Measurements from ENCODE around the gene SWT1.

The SWT1 gene, protein sequence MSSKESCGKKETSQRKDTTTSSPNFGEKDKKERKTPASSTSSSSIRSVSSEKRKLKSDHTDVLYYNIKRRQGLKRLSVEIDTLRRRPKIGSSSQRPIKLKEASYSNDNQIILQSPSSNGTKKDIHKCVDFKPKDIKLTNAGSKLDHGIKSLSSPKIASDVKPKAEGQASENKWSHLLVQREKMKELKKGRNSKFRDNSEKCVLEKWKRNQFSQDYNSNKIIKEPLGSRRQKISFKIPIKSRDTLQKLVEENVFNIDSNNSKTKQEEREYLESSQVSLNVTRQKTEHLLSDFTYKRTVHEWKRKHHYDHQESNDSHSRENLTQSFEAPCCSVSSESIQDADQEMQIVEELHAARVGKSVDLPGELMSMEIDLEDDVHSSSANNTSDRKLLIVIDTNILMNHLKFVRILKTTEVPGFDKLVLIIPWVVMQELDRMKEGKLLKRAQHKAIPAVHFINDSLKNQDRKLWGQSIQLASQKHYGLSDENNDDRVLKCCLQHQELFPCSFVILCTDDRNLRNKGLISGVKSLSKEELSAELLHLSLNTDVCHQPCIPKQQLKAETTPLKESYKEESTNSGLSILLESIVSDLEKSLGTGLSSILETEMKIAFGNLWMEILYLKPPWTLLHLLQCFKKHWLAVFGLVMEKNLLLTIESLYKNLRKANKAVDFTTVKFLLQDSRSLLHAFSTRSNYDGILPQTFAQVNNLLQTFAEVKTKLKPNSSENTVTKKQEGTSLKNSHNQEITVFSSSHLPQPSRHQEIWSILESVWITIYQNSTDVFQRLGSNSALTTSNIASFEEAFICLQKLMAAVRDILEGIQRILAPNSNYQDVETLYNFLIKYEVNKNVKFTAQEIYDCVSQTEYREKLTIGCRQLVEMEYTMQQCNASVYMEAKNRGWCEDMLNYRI

DNA sequence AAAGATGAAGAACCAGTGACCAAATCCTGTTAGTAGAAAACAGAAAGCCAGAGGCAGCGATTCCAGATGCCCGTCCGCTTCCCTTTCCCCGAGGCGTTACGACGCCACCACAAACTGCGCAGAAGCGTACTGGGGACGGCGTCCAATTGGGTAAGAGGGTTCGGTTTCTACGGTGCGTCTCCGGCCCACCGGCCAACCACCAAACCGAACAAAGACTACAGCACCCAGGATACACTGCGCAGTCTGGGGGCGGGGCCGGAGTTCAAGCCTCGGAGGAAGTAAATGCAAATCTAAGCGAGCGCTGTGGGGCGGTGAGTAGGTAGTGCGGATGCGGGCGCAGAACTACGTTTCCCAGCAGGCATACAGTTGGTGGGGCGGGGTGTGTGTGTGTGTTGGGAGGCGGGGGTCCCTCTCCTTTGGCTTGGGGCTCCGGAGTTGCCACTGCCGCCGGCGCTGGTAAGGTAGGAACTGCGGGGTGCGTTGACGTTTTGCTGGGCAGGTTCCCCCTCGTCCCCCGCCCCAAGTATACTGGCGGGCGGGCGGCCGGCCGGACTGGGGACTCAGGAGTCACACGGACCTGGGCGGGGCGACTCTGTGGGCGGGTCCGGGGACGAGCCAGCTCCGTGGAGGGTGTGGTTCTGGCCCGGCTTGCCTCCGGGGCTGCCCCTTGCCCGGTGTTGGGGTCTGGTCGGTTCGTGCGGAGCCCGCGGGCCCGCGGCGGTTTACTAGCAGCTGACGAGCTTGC is at the start of gene SWT1, which contains the start of gene TRMT1L:
TSS of gene SWT1 (plus strand) at position 314 of the 745 bp plus-strand sequence. CDS start 3,675 bp downstream, outside the sequence.
TSS of gene TRMT1L (minus strand) at position 100 of the 745 bp plus-strand sequence. CDS start 241 bp downstream, outside the sequence.
- Histone ChIP-seq H3K4me1 (no peaks in the 10 kb centered on the region), H3K27me3 (ENCODE audit: low read depth) (no peaks in the 10 kb centered on the region), H3K36me3 (replicated peaks) (no peaks in the 10 kb centered on the region), H3K9me3 (no peaks in the 10 kb centered on the region), H3K4me3 (peak within 1 kb of the TSS; percentile 88)
- in situ Hi-C loops (cut with MboI; ENCODE audit: low sequenced_read_pairs): no loop called here
- DNase-seq (ENCODE audit: low spot score in 2 of 2): peak; percentile 98 to 99

DNA sequence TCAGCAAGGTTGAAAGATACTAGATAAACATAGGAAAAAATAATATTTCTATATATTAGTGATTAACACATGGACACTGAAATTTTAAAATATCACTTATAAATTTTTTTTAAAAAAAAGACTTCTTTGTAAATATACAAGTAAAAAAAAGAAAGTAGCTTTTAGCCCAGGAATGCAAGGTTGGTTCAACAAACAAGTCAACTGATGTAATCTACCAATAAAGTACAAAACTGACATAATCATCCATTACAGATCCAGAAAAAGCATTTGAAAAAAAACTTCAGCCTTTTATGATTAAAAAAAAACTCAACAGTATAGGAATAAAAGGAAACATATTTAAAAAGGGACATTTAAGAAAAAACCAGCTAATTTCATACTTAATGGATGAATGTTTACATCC is 48.6 kb upstream of the SWT1 start:
- no peaks in the 10 kb centered on the region for H3K4me1 ChIP-seq
- no peak for DNase-seq (ENCODE audit: low spot score in 2 of 2)
- H3K27me3 ChIP-seq (ENCODE audit: low read depth): no peaks in the 10 kb centered on the region
- H3K36me3 ChIP-seq (replicated peaks): no peaks in the 10 kb centered on the region
- in situ Hi-C loops (cut with MboI; ENCODE audit: low sequenced_read_pairs): no loop called here
- H3K9me3 ChIP-seq: no peaks in the 10 kb centered on the region
- no peak overlapping the region for H3K4me3 ChIP-seq

DNA sequence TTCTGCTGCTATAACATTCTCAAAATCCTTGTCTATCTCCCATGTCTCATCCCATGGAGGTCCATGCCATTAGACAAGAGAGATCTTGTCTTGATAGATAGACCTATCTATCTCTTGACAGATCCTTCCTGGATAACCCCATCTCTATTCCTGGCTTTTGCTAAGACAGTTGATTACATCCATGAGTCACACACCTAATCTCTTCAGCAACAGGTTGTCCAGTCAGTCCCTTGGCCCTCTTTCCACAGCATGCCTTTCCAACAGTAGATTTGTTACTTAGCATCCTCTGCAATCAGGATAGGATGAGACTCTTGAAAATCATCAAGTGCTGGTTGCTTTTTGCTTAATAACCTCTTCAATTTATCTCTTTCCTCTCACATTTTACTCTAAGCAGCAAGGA is 46.8 kb upstream of the SWT1 start:
- H3K4me1 ChIP-seq: no peaks in the 10 kb centered on the region
- no peaks in the 10 kb centered on the region for H3K27me3 ChIP-seq (ENCODE audit: low read depth)
- H3K9me3 ChIP-seq: no peaks in the 10 kb centered on the region
- in situ Hi-C loops (cut with MboI; ENCODE audit: low sequenced_read_pairs): no loop called here
- DNase-seq (ENCODE audit: low spot score in 2 of 2): no peak
- H3K36me3 ChIP-seq (replicated peaks): no peaks in the 10 kb centered on the region
- no peak overlapping the region for H3K4me3 ChIP-seq

DNA sequence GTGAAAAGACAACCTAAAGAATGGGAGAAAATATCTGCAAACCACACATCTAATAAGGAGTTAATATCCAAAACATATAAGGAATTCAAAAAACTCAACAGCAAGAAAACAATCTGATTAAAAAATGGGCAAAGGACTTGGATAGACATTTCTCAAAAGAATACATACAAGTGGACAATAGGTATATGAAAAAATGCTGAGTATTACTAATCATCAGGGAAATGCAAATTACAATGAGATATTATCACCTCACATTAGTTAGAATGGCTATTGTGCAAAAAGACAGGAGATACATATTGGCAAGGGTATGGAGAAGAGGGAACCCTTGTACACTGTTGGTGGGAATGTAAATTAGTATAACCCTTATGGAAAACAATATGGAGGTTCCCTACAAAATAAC is 45.1 kb upstream of the SWT1 start:
- Histone ChIP-seq H3K9me3 (no peaks in the 10 kb centered on the region), H3K4me3 (no peak overlapping the region), H3K4me1 (no peaks in the 10 kb centered on the region), H3K27me3 (ENCODE audit: low read depth) (no peaks in the 10 kb centered on the region), H3K36me3 (replicated peaks) (no peaks in the 10 kb centered on the region)
- DNase-seq (ENCODE audit: low spot score in 2 of 2): no peak
- in situ Hi-C loops (cut with MboI; ENCODE audit: low sequenced_read_pairs): no loop called here

DNA sequence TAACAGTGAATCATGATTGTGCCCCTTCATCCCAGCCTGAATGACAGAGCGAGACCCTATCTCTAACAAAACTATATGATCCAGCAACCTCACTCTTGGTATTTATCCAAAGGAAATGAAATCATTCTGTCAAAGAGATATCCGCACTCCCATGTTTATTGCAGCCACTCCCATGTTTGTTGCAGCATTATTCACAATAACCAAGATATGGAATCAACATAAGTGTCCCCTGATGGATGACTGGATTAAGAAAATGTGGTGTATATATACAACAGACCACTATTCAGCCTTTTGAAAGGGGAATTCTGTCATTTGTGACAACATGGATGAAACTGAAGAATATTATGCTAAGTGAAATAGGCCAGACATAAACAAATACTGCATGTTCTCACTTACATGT is 44.6 kb upstream of the SWT1 start:
- DNase-seq (ENCODE audit: low spot score in 2 of 2): no peak
- in situ Hi-C loops (cut with MboI; ENCODE audit: low sequenced_read_pairs): no loop called here
- Histone ChIP-seq H3K4me3 (no peak overlapping the region), H3K9me3 (no peaks in the 10 kb centered on the region), H3K4me1 (no peaks in the 10 kb centered on the region), H3K36me3 (replicated peaks) (peaks cover 2% of the 10 kb centered on the region; the same call in 1 of the 2 replicates), H3K27me3 (ENCODE audit: low read depth) (no peaks in the 10 kb centered on the region)

DNA sequence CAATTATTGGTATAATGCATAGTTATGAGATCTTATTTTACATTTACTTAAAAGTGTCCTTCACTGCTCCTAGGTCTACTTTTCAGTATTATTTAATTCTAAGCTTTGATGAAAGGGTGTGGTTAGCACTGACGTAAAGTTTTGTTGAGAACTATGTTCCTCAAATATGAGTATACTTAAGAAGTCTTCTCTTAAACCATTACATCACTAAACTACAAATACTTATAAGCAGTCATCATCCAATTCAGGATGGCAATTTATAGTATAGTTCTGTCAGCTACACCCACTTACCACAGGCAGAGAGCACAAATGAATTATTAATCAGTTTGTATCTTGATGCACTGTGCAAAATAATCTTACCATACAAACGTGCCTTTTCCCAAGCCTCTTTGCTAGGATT is 27.3 kb upstream of the SWT1 start:
- no peak for DNase-seq (ENCODE audit: low spot score in 2 of 2)
- no peaks in the 10 kb centered on the region for H3K4me1 ChIP-seq
- in situ Hi-C loops (cut with MboI; ENCODE audit: low sequenced_read_pairs): no loop called here
- H3K36me3 ChIP-seq (replicated peaks): peaks cover 38% of the 10 kb centered on the region
- H3K27me3 ChIP-seq (ENCODE audit: low read depth): no peaks in the 10 kb centered on the region
- no peak overlapping the region for H3K4me3 ChIP-seq
- no peaks in the 10 kb centered on the region for H3K9me3 ChIP-seq

DNA sequence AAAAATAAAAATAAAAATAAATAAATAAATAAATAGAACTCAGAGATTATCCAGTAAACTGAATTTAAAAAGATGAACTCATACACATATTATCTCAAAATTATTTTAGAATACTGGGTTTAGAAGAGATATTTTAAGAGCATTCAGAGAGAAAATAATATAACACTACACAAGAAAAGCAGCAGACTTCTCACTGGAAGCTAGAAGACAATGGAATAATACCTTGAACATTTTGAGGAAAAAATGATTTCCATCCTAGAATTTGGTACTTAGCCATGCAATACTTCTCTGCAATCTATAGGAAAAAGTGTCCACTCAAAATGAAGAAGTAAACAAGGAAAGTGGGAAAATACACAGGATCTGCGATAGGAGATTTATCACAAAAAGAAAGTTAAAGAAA is 24.4 kb upstream of the SWT1 start:
- Histone ChIP-seq H3K27me3 (ENCODE audit: low read depth) (no peaks in the 10 kb centered on the region), H3K4me1 (no peaks in the 10 kb centered on the region), H3K9me3 (no peaks in the 10 kb centered on the region), H3K36me3 (replicated peaks) (peaks cover 26% of the 10 kb centered on the region), H3K4me3 (no peak overlapping the region)
- DNase-seq (ENCODE audit: low spot score in 2 of 2): no peak
- in situ Hi-C loops (cut with MboI; ENCODE audit: low sequenced_read_pairs): no loop called here

DNA sequence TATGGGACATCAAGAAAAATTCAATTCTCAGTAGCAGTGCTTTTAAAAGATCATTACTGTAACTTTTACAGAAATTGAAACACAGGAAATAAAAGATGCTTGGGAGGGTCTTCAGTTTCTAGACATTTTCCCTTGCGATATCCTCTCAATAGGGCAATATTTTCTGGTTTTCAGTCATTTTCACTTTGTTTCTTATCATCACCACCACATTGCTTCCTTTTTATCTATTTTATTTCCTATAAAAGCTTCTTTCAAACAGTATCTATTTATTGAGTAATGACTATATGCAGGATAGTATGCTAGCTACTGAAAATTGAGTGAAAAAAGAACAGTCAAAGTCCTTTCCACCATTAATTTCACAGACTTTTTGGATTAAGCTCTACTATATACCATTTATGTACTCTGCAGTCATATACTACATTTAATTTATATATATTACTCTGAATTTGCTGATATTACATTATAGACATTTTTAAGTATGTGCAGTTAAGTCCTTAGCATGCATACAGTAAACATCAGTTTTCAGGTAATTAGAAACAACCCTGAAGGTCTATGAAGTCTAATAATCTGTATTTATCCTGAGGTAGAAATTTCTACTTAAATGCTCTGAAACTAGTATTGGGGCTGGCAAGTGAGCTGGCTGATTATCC is 18.9 kb upstream of the SWT1 start:
- H3K4me3 ChIP-seq: no peak overlapping the region
- H3K9me3 ChIP-seq: no peaks in the 10 kb centered on the region
- H3K4me1 ChIP-seq: no peaks in the 10 kb centered on the region
- in situ Hi-C loops (cut with MboI; ENCODE audit: low sequenced_read_pairs): no loop called here
- peaks cover 22% of the 10 kb centered on the region for H3K36me3 ChIP-seq (replicated peaks)
- no peak for DNase-seq (ENCODE audit: low spot score in 2 of 2)
- H3K27me3 ChIP-seq (ENCODE audit: low read depth): no peaks in the 10 kb centered on the region

DNA sequence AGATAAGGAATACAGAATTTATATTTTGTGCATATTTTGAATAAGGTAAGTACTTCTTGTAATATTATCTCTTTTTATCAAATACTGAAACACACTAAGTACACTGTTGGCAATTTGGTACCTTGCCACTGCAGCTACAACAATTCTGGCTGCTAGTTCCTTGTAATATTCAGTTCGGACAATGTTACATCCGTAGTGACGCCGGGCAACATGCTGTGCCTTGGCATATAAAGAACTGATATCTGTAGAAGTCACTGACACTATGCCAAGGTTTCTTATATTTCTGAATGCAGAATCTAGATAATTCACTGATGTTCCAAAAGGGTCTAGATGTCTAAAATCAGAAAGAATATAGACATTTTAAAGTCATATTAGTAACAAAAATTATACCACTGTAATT is 17.7 kb upstream of the SWT1 start:
- H3K4me3 ChIP-seq: no peak overlapping the region
- no peaks in the 10 kb centered on the region for H3K9me3 ChIP-seq
- H3K27me3 ChIP-seq (ENCODE audit: low read depth): no peaks in the 10 kb centered on the region
- in situ Hi-C loops (cut with MboI; ENCODE audit: low sequenced_read_pairs): no loop called here
- H3K36me3 ChIP-seq (replicated peaks): peaks cover 16% of the 10 kb centered on the region
- H3K4me1 ChIP-seq: no peaks in the 10 kb centered on the region
- DNase-seq (ENCODE audit: low spot score in 2 of 2): no peak

DNA sequence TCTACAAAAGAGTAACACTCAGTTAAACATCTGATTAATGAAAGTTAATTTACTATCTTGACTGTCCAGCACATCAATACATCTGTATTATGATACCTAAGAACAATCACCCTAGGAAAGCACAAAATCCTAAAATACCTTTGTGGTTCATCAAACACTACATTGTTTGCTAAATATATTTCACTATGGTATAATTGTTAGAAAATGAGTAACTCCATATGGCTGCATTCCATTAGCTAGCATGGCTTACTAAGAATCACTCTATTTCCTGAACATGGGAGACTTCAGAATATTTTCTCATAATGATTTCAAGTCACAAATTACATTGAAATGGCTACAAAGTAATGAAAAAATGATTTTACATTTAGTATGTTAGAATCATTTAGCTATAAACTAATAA is 12.7 kb upstream of the SWT1 start:
- Histone ChIP-seq H3K9me3 (no peaks in the 10 kb centered on the region), H3K36me3 (replicated peaks) (peaks cover 23% of the 10 kb centered on the region), H3K4me3 (no peak overlapping the region), H3K4me1 (no peaks in the 10 kb centered on the region), H3K27me3 (ENCODE audit: low read depth) (no peaks in the 10 kb centered on the region)
- in situ Hi-C loops (cut with MboI; ENCODE audit: low sequenced_read_pairs): no loop called here
- no peak for DNase-seq (ENCODE audit: low spot score in 2 of 2)

DNA sequence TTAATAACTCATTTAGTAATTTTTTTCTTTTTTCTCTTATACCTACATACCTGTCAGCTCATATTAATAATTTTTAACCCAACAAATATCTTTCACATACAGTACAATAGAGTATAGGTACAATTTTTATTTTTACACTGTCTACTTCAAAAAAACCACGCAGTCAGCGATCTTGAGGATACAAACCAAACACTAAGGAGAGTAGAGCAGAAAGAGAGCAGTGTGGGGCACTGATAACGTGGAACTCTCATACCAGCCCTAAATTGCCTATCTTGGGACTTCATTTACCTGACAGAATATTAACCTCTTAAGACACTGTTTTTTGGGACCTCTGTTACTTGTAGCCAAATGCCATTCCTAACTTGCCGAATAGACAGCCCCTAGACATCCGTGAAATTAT is 5.8 kb upstream of the SWT1 start:
- no peaks in the 10 kb centered on the region for H3K4me1 ChIP-seq
- in situ Hi-C loops (cut with MboI; ENCODE audit: low sequenced_read_pairs): no loop called here
- H3K4me3 ChIP-seq: no peak overlapping the region
- no peaks in the 10 kb centered on the region for H3K27me3 ChIP-seq (ENCODE audit: low read depth)
- no peaks in the 10 kb centered on the region for H3K9me3 ChIP-seq
- no peak for DNase-seq (ENCODE audit: low spot score in 2 of 2)
- peaks cover 7% of the 10 kb centered on the region for H3K36me3 ChIP-seq (replicated peaks)

DNA sequence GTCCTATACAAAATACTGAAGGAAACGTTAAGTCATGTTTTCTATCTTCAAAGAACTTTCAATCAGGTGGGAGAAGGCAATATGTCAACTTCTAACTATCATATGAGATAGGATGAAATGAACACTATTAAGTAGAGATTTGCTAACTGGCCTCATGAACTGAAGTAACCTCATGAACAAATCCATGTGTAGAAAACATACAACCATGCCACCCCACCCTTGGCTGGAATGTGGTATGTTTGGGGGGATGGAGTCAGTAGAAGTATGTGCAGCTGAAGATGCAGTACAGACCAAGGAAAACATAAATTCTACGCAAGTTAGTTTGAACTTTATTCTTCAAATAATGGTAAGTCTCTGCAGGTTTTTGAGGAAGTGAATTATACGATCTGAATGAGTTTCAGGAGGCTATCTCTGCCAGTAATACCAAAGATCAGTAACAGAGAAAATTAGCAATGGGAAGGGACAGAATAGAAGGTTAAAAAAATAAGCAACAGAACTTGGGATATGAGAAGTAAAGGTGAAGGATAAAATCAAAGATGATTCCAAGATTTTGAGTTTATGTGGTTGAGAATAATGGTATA is 4.7 kb upstream of the SWT1 start:
- H3K4me3 ChIP-seq: no peak overlapping the region
- DNase-seq (ENCODE audit: low spot score in 2 of 2): no peak
- no peaks in the 10 kb centered on the region for H3K4me1 ChIP-seq
- H3K36me3 ChIP-seq (replicated peaks): peaks cover 4% of the 10 kb centered on the region
- in situ Hi-C loops (cut with MboI; ENCODE audit: low sequenced_read_pairs): no loop called here
- H3K9me3 ChIP-seq: no peaks in the 10 kb centered on the region
- no peaks in the 10 kb centered on the region for H3K27me3 ChIP-seq (ENCODE audit: low read depth)

Data from HAP-1 (cell line).